HG02759 (cell line): ENCODE results near the gene IFT52.
A peak's percentile ranks its signal among the peaks of the same experiment; 100 is the strongest.

Experiments used
- ATAC-seq: cut with Tn5 transposase; IDR thresholded peaks from one replicate; pipeline ENCODE4 v1.9.1; 2021; ENCODE audit warnings: mild to moderate bottlenecking, moderate library complexity; ENCODE audit not compliant: unreplicated experiment

Gene IFT52

GRCh38 chr20:43682446-43682845, 91.7 kb downstream of the IFT52 start:
- ATAC-seq, result no peak

GRCh38 chr20:43686820-43687219, 96.1 kb downstream of the IFT52 start:
- ATAC-seq, result no peak

GRCh38 chr20:43689165-43689564, 98.4 kb downstream of the IFT52 start:
- no peak for ATAC-seq

GRCh38 chr20:43690943-43691598, 100.3 kb downstream of the IFT52 start:
- no peak for ATAC-seq

- peak; percentile 49 for ATAC-seq
Observed at GRCh38 chr20:43691928-43692524, 101.3 kb downstream of the IFT52 start.

- ATAC-seq, result no peak
Observed at GRCh38 chr20:43694763-43695162, 104.0 kb downstream of the IFT52 start.

GRCh38 chr20:43695571-43695970, 104.8 kb downstream of the IFT52 start:
- ATAC-seq, result no peak
